HG03575 (cell line): ENCODE results near the gene R3HDM1.
"Not testable (repeated sequence)": the region's sequence is repeated elsewhere in the genome, so short reads cannot be mapped to it uniquely, and the experiment has no call there.

Experiments used
- ATAC-seq: cut with Tn5 transposase; IDR thresholded peaks from one replicate; pipeline ENCODE4 v1.9.1; 2021; ENCODE audit not compliant: unreplicated experiment, insufficient number of reproducible peaks, low FRiP score; ENCODE audit errors: extremely low read depth

R3HDM1 gene

GRCh38 chr2:135561925-135562324, 30.6 kb downstream of the R3HDM1 start:
- ATAC-seq = no peak

- ATAC-seq = no peak
These were observed 32.5 kb downstream of the R3HDM1 start for GRCh38 chr2:135563793-135564192.

GRCh38 chr2:135570884-135571283, 39.6 kb downstream of the R3HDM1 start:
- ATAC-seq = no peak

- no peak for ATAC-seq
These were observed 42.3 kb downstream of the R3HDM1 start for GRCh38 chr2:135573620-135574019.

GRCh38 chr2:135581282-135581681, 50.0 kb downstream of the R3HDM1 start:
- ATAC-seq = no peak

- ATAC-seq = no peak
These were observed 51.1 kb downstream of the R3HDM1 start for GRCh38 chr2:135582383-135582782.

GRCh38 chr2:135585586-135585985, 54.3 kb downstream of the R3HDM1 start:
- no peak for ATAC-seq

GRCh38 chr2:135586148-135586547, 54.9 kb downstream of the R3HDM1 start:
- no peak for ATAC-seq

- no peak for ATAC-seq
These were observed 56.7 kb downstream of the R3HDM1 start for GRCh38 chr2:135587958-135588357.

- no peak for ATAC-seq
These were observed 59.5 kb downstream of the R3HDM1 start for GRCh38 chr2:135590619-135591260.

GRCh38 chr2:135600915-135601314, 69.6 kb downstream of the R3HDM1 start:
- ATAC-seq = no peak

- no peak for ATAC-seq
These were observed 72.3 kb downstream of the R3HDM1 start for GRCh38 chr2:135603543-135603942.

GRCh38 chr2:135607561-135607960, 76.3 kb downstream of the R3HDM1 start:
- no peak for ATAC-seq

- no peak for ATAC-seq
These were observed 81.0 kb downstream of the R3HDM1 start for GRCh38 chr2:135612319-135612718.

GRCh38 chr2:135615404-135615803, 84.1 kb downstream of the R3HDM1 start:
- ATAC-seq = no peak

- ATAC-seq = no peak
These were observed 86.3 kb downstream of the R3HDM1 start for GRCh38 chr2:135617501-135618015.

GRCh38 chr2:135620198-135620597, 88.9 kb downstream of the R3HDM1 start:
- ATAC-seq = no peak

- no peak for ATAC-seq
These were observed 98.2 kb downstream of the R3HDM1 start for GRCh38 chr2:135629520-135629919.

GRCh38 chr2:135630034-135630433, 98.8 kb downstream of the R3HDM1 start:
- not testable (repeated sequence) for ATAC-seq

GRCh38 chr2:135630488-135630887, 99.2 kb downstream of the R3HDM1 start:
- no peak for ATAC-seq

GRCh38 chr2:135633582-135633981, 102.3 kb downstream of the R3HDM1 start:
- ATAC-seq = no peak
